ENCODE data around the gene GPR143.

GPR143 gene

DNA sequence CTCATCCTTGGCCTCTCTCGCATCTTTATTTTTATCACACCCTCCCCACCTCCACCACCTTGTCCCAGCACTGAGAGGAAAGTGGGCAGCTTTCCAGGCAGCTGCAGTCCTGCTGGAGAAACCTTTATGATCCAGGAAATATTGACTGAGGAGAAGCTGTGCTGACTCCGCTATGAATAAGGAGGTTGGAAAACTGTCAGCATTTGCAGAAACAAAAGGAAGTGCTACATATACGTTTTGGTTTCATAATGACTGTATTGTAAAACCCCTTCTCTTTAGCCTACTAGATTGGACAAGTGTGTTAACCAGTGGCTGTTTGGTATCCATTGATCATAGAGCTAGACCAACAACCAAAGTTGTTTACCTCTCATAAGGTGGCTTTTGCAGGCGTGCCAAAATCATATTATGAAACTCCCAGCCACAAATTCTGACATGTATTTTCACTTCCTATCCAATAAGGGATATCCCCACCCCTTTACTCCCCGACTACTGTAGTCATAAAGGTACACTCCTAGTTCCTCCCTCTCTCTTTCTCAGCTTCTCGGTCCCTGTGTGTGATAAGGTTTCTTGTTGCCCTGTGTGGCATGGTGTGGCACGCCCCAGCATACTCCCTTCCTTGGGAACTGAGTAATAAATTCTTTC is 88.4 kb downstream of the GPR143 start:
- TF ChIP-seq, protein P1, sequence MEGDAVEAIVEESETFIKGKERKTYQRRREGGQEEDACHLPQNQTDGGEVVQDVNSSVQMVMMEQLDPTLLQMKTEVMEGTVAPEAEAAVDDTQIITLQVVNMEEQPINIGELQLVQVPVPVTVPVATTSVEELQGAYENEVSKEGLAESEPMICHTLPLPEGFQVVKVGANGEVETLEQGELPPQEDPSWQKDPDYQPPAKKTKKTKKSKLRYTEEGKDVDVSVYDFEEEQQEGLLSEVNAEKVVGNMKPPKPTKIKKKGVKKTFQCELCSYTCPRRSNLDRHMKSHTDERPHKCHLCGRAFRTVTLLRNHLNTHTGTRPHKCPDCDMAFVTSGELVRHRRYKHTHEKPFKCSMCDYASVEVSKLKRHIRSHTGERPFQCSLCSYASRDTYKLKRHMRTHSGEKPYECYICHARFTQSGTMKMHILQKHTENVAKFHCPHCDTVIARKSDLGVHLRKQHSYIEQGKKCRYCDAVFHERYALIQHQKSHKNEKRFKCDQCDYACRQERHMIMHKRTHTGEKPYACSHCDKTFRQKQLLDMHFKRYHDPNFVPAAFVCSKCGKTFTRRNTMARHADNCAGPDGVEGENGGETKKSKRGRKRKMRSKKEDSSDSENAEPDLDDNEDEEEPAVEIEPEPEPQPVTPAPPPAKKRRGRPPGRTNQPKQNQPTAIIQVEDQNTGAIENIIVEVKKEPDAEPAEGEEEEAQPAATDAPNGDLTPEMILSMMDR (IDR thresholded peaks at IDR 0.05; ENCODE audit: low read depth, low read length) = no peak
- Histone ChIP-seq H3K36me3 (no peaks in the 10 kb centered on the region), H3K4me3 (ENCODE audit: low read depth, low read length) (no peak overlapping the region), H3K9me3 (no peaks in the 10 kb centered on the region), H3K27me3 (no peaks in the 10 kb centered on the region), H3K4me1 (no peaks in the 10 kb centered on the region)
- no peak for DNase-seq

DNA sequence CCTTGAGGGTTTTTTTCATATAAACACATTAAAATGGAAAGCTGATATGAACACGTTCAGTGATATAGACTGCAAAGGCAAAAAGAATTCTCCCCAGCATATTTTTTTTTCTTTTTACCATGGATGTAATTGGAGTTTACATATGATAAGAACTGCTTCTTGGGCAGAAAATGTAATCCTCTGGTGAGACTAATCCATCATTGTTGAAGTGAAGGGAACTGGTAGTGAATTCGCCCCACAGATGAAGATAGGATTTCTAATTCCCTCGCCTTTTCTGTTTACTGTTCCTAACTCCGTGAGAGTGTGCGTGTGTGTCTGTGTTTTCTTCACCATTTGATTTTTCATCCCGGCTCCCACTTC is 88.9 kb downstream of the GPR143 start:
- no peak for DNase-seq

DNA sequence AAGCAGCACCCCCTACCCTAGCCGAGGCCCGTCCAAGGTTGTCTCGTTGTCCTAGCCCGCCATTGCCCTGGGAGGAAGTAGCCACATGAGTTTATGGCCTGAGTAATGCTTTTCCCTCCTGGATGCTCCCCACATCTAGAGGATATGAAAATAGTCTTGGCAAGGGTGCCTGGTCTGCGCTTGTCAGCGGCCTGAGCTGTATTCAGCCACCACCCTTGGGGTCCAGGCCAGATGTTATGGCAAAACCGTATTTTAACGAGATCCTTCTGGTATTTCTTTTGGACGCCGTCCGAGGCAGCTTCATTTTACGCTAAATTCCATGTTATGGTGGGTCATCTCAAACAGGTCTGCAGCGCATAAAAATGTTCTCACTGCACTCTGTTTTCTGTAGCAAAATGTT is 89.3 kb downstream of the GPR143 start:
- H3K9me3 ChIP-seq = no peaks in the 10 kb centered on the region
- no peak overlapping the region for H3K4me3 ChIP-seq (ENCODE audit: low read depth, low read length)
- no peaks in the 10 kb centered on the region for H3K27me3 ChIP-seq
- H3K36me3 ChIP-seq = no peaks in the 10 kb centered on the region
- TF ChIP-seq, protein P1 (IDR thresholded peaks at IDR 0.05; ENCODE audit: low read depth, low read length) = no peak
- DNase-seq = no peak
- H3K4me1 ChIP-seq = no peaks in the 10 kb centered on the region

More for the DNA sequence above, 88.9 kb downstream of the GPR143 start:
- no peak overlapping the region for H3K4me3 ChIP-seq (ENCODE audit: low read depth, low read length)
- no peaks in the 10 kb centered on the region for H3K36me3 ChIP-seq
- H3K27me3 ChIP-seq = no peaks in the 10 kb centered on the region
- H3K9me3 ChIP-seq = no peaks in the 10 kb centered on the region
- TF ChIP-seq, protein P1 (IDR thresholded peaks at IDR 0.05; ENCODE audit: low read depth, low read length) = no peak
- no peaks in the 10 kb centered on the region for H3K4me1 ChIP-seq

All from BE2C (cell line).